Medulla oblongata (tissue), 1 donor: ENCODE results near the gene SPTBN4.
"Not testable (repeated sequence)": the region's sequence is repeated elsewhere in the genome, so short reads cannot be mapped to it uniquely, and the experiment has no call there.

ENCODE experiments used
- DNase-seq: peaks from one replicate; pipeline ENCODE4 v3.0.0-alpha.2; 2015; ENCODE audit errors: extremely low spot score

SPTBN4 gene

GRCh38 chr19:40586611-40587010, 119.8 kb downstream of the SPTBN4 start:
- no peak for DNase-seq

GRCh38 chr19:40588110-40588854, 121.5 kb downstream of the SPTBN4 start:
- DNase-seq: no peak

GRCh38 chr19:40588926-40589569, 122.2 kb downstream of the SPTBN4 start:
- no peak for DNase-seq

GRCh38 chr19:40589591-40590429, 123.0 kb downstream of the SPTBN4 start:
- no peak for DNase-seq

GRCh38 chr19:40590464-40591265, 123.9 kb downstream of the SPTBN4 start:
- no peak for DNase-seq

GRCh38 chr19:40591724-40592123, 124.9 kb downstream of the SPTBN4 start:
- not testable (repeated sequence) for DNase-seq

GRCh38 chr19:40592170-40592569, 125.4 kb downstream of the SPTBN4 start:
- no peak for DNase-seq

- DNase-seq: no peak
Measured at GRCh38 chr19:40594255-40594654, 127.5 kb downstream of the SPTBN4 start.

- DNase-seq: no peak
Measured at GRCh38 chr19:40594657-40595091, 127.9 kb downstream of the SPTBN4 start.

GRCh38 chr19:40596608-40597328, 130.0 kb downstream of the SPTBN4 start:
- no peak for DNase-seq

GRCh38 chr19:40597329-40597838, 130.6 kb downstream of the SPTBN4 start:
- DNase-seq: no peak

GRCh38 chr19:40598121-40598917, 131.5 kb downstream of the SPTBN4 start:
- peak; percentile 89 for DNase-seq

GRCh38 chr19:40598918-40599307, 132.1 kb downstream of the SPTBN4 start:
- DNase-seq: no peak

- no peak for DNase-seq
Measured at GRCh38 chr19:40599331-40599901, 132.6 kb downstream of the SPTBN4 start.

GRCh38 chr19:40599902-40600569, 133.2 kb downstream of the SPTBN4 start:
- peak; percentile 58 for DNase-seq

- DNase-seq: no peak
Measured at GRCh38 chr19:40600570-40601133, 133.9 kb downstream of the SPTBN4 start.

GRCh38 chr19:40601134-40601974, 134.6 kb downstream of the SPTBN4 start, which contains the start of gene LTBP4:
Gene LTBP4, plus strand, starts transcription at chr19:40601369. Its CDS starts 19 bp downstream, at chr19:40601388.
- DNase-seq: no peak

GRCh38 chr19:40603071-40603388, 136.2 kb downstream of the SPTBN4 start:
- no peak for DNase-seq
